OCI-LY3 (cell line): ENCODE data around the gene PANK4.

Experiments
- CTCF ChIP-seq: fragments of 200-600, 300-600 bp; sonication (generic); IDR thresholded peaks from 2 replicates; pipeline ENCODE4 v1.5.1; 2014; ENCODE audit warnings: antibody characterized with exemption, low read length, low read depth
- EZH2phosphoT487 ChIP-seq: fragments of 200-600 bp; shearing (Covaris generic); IDR thresholded peaks from 2 replicates; pipeline ENCODE4 v1.6.1; 2018; ENCODE audit warnings: antibody characterized with exemption, mixed run types, low read depth

GRCh38 chr1:2545754-2546514, 19.5 kb upstream of the PANK4 start:
- TF ChIP-seq CTCF (no peak), EZH2phosphoT487 (no peak)
